Nephron progenitor cell (in vitro differentiated cells): Measurements from ENCODE around the gene TMCO4.

Experiments
- DNase-seq: peaks from one replicate; pipeline ENCODE4 v3.0.0; 2021
- H3K27ac Mint-ChIP-seq: 2 replicates; pipeline ENCODE4 v1.8.0; 2021; ENCODE audit warnings: mild to moderate bottlenecking, moderate library complexity, mixed read lengths
- H3K27me3 Mint-ChIP-seq: 2 replicates; pipeline ENCODE4 v1.8.0; 2021; ENCODE audit warnings: mild to moderate bottlenecking, low read depth, mixed read lengths; ENCODE audit not compliant: poor library complexity
- H3K36me3 Mint-ChIP-seq: 2 replicates; pipeline ENCODE4 v1.8.0; 2021; ENCODE audit warnings: low read depth, mixed read lengths
- H3K4me1 Mint-ChIP-seq: 2 replicates; pipeline ENCODE4 v1.8.0; 2021; ENCODE audit warnings: mixed read lengths
- H3K4me3 Mint-ChIP-seq: 2 replicates; pipeline ENCODE4 v1.8.0; 2021; ENCODE audit warnings: mild to moderate bottlenecking, moderate library complexity, mixed read lengths
- H3K9me3 Mint-ChIP-seq: 2 replicates; pipeline ENCODE4 v1.8.0; 2021; ENCODE audit warnings: mild to moderate bottlenecking, moderate library complexity, mixed read lengths
- CTCF ChIP-seq: fragments of 200-600 bp; sonication (generic); IDR thresholded peaks from 2 replicates; pipeline ENCODE4 v1.5.0; 2021; ENCODE audit warnings: antibody characterized with exemption

Gene TMCO4

GRCh38 chr1:19696820-19697219 lies 102.9 kb downstream of the TMCO4 start:
- DNase-seq: no peak
- no peaks in the 10 kb centered on the region for H3K9me3 Mint-ChIP-seq
- no peaks in the 10 kb centered on the region for H3K4me1 Mint-ChIP-seq
- peaks cover 20% of the 10 kb centered on the region for H3K27me3 Mint-ChIP-seq
- H3K4me3 Mint-ChIP-seq: no peak overlapping the region
- no peak overlapping the region for H3K27ac Mint-ChIP-seq
- H3K36me3 Mint-ChIP-seq: no peaks in the 10 kb centered on the region
- TF ChIP-seq CTCF: no peak

- H3K9me3 Mint-ChIP-seq: no peaks in the 10 kb centered on the region
- no peak overlapping the region for H3K4me3 Mint-ChIP-seq
These were observed 103.9 kb downstream of the TMCO4 start for GRCh38 chr1:19695772-19696171.

GRCh38 chr1:19694298-19694697 lies 105.4 kb downstream of the TMCO4 start:
- H3K4me3 Mint-ChIP-seq: no peak overlapping the region
- H3K36me3 Mint-ChIP-seq: no peaks in the 10 kb centered on the region
- no peaks in the 10 kb centered on the region for H3K9me3 Mint-ChIP-seq
- no peak overlapping the region for H3K27ac Mint-ChIP-seq
- no peaks in the 10 kb centered on the region for H3K4me1 Mint-ChIP-seq
- no peak for TF ChIP-seq CTCF
- DNase-seq: no peak
- peaks cover 19% of the 10 kb centered on the region for H3K27me3 Mint-ChIP-seq

More at GRCh38 chr1:19695772-19696171, 103.9 kb downstream of the TMCO4 start:
- H3K27ac Mint-ChIP-seq: no peak overlapping the region
- no peaks in the 10 kb centered on the region for H3K4me1 Mint-ChIP-seq
- no peak for TF ChIP-seq CTCF
- peaks cover 23% of the 10 kb centered on the region for H3K27me3 Mint-ChIP-seq
- no peak for DNase-seq
- no peaks in the 10 kb centered on the region for H3K36me3 Mint-ChIP-seq

- Mint-ChIP-seq H3K27ac (no peak overlapping the region), H3K9me3 (no peaks in the 10 kb centered on the region), H3K4me1 (no peaks in the 10 kb centered on the region), H3K36me3 (no peaks in the 10 kb centered on the region), H3K4me3 (no peak overlapping the region), H3K27me3 (peaks cover 30% of the 10 kb centered on the region)
- TF ChIP-seq CTCF: no peak
- no peak for DNase-seq
These were observed 109.4 kb downstream of the TMCO4 start for GRCh38 chr1:19690342-19690741.

- no peak for DNase-seq
- Mint-ChIP-seq H3K9me3 (no peaks in the 10 kb centered on the region), H3K36me3 (no peaks in the 10 kb centered on the region), H3K4me1 (no peaks in the 10 kb centered on the region), H3K27me3 (peaks cover 32% of the 10 kb centered on the region), H3K4me3 (no peak overlapping the region), H3K27ac (no peak overlapping the region)
- TF ChIP-seq CTCF: no peak
These were observed 109.9 kb downstream of the TMCO4 start for GRCh38 chr1:19689856-19690255.

GRCh38 chr1:19689085-19689757 lies 110.5 kb downstream of the TMCO4 start:
- H3K4me3 Mint-ChIP-seq: no peak overlapping the region
- no peak for TF ChIP-seq CTCF
- no peaks in the 10 kb centered on the region for H3K4me1 Mint-ChIP-seq
- H3K27ac Mint-ChIP-seq: no peak overlapping the region
- DNase-seq: no peak
- no peaks in the 10 kb centered on the region for H3K9me3 Mint-ChIP-seq
- H3K36me3 Mint-ChIP-seq: no peaks in the 10 kb centered on the region
- H3K27me3 Mint-ChIP-seq: peaks cover 29% of the 10 kb centered on the region
